AG09319 (cell line): ENCODE results near the gene ADCYAP1.

Experiments used
- DNase-seq: peaks from one replicate; pipeline ENCODE4 v3.0.0-alpha.2; 2010; ENCODE audit warnings: low read depth; ENCODE audit errors: extremely low read depth
- TF ChIP-seq, protein P1 (sequence below): IDR thresholded peaks from 2 replicates; pipeline ENCODE4 v1.5.1; 2011; ENCODE audit warnings: low read depth, mild to moderate bottlenecking, inconsistent platforms, low read length, moderate library complexity

Gene ADCYAP1

DNA sequence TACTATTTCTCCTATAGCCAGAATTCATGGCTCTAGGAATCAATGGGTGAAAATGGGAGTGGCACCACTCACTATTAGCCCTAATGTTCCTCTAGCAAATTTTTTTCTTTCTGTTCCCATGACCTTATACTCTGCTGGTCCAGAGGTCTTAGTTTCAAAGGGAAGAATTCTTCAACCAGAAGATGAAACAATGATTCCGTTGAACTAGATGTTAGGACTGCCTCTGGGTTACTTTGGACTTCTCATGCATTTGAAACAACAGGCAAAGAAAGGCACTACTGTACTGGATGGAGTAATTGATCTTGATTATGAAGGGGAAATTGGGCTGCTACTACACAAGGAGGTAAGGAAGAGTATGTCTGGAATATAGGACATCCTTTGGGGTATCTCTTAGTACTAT lies 18.6 kb upstream of the ADCYAP1 start:
- TF ChIP-seq, protein P1, sequence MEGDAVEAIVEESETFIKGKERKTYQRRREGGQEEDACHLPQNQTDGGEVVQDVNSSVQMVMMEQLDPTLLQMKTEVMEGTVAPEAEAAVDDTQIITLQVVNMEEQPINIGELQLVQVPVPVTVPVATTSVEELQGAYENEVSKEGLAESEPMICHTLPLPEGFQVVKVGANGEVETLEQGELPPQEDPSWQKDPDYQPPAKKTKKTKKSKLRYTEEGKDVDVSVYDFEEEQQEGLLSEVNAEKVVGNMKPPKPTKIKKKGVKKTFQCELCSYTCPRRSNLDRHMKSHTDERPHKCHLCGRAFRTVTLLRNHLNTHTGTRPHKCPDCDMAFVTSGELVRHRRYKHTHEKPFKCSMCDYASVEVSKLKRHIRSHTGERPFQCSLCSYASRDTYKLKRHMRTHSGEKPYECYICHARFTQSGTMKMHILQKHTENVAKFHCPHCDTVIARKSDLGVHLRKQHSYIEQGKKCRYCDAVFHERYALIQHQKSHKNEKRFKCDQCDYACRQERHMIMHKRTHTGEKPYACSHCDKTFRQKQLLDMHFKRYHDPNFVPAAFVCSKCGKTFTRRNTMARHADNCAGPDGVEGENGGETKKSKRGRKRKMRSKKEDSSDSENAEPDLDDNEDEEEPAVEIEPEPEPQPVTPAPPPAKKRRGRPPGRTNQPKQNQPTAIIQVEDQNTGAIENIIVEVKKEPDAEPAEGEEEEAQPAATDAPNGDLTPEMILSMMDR, result no peak
- DNase-seq, result no peak

DNA sequence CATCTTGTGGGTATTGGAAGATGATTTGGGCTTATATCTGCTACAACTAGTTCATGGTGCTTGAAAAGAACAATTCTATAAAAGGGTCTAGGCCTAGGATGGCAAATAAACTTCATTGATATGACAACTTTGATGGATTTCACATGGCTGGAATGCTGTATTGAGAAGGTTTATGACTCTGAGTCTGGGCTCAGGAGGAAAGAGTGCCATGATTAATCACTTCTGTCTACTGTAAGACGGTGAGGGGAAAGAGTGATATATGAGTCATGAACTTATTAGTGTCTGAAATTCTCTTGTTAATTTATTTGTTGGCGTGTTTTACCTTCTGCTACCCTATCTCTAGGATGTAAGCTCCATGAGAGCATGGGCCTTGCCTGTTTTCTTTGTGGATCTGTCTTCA lies 17.0 kb upstream of the ADCYAP1 start:
- TF ChIP-seq, protein P1, result no peak
- no peak for DNase-seq

DNA sequence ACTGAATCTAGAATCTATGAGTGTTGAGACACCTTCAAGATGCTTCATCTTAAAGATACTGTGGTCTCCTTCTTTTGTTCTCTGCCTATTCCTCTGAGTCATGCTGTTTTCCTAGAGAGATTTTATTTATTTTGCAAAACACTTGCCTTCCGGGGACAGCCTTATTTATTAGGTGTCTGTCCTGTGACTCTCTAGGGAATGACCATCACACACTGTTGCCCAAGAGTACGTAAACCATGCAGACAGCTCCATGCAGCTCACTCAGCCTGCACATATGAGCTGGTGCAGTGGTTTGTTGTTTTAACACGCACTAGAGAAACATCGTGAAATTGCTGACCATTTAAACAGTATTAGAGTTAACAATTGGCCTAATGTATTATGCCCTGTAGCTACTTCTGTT lies 12.4 kb upstream of the ADCYAP1 start:
- DNase-seq, result no peak
- TF ChIP-seq, protein P1, result no peak

DNA sequence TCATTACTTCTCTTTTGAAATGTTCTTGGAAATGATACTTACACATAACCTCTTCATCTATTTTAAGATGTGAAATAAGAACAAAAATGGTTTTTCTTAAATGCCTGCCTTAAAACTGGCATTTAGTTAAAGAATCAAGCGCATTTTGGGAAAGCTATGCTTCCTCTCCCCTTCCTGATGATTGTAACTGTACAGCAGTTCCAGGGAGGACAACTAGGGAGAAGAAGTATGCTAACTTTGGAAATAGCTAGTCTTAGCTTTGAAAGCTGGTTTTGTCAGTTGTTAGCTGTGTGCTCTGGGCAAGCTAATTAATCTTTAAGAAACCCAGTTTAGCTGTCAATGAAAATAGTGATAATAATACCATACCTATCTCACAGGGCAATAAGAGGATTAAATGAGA lies 8.4 kb upstream of the ADCYAP1 start:
- no peak for DNase-seq
- TF ChIP-seq, protein P1, result no peak

DNA sequence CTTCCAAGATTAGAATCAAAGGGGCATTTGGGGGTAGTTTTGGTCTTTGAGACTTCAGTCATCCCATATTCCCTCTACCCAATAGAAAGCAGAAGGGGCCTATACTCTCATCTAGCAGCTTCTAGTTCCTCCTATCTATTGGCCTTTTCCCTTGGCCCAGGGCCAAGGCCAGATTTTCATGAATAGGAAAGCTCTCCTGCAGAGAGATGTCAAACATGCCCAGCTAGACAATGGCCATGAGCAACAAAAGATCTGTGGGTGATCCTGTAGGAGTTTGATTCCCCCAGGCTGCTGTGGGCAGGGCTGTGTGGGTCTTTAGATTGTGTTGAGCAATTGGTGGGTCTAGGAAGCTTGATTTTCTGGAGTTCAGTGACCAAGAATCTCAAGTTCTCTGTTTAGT lies 2.9 kb upstream of the ADCYAP1 start:
- TF ChIP-seq, protein P1, result no peak
- no peak for DNase-seq

DNA sequence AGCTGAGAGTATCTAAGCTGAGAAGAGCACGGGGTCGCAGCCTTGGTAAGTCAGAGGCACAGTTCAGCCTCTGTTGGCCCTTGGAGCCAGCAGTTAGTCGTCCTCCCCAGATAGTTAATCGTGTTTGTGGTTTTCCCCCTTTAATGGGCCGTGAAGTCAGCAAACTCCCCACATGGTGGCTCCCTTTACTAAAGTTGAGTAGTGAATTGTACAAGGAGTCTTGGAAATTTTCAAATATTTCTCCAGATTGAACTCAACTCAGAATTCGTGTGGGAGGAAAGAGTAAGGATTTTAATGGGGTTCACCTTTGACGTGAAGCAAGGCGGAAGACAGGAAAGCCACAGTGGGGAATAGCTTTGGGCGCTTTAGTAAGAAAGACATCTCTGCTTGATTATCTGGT lies 2.4 kb upstream of the ADCYAP1 start:
- DNase-seq, result no peak
- TF ChIP-seq, protein P1, result no peak

DNA sequence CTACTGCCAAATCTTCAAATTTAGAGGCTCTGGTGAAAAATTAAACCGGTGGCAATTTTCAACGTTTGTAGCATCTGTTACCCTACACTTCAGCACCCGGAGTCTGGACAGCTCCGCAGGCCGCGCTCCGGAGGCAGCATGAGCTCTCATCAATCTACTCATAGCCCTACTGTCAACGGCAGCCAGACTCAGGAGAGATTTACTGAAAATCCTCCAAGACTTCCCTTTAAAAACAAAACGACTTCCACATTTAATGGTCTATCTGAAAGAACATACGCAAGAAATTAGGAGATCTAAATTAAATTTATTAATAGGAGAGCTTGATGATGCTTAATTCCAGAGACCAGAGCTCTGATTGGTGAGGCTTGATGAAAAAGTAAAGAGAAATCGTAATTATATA lies 970 bp upstream of the ADCYAP1 start:
- no peak for DNase-seq
- TF ChIP-seq, protein P1, result no peak
